ENCODE measurements around the gene VAV3. TPM values are rescaled to one million over a fixed set of nuclear protein-coding genes. Genes with fewer than 3 reads are reported as not detected.

Gene VAV3
- total and polyA plus RNA-seq, 11 donors: 0.57 to 8.3 (median 1.9) TPM

DNA sequence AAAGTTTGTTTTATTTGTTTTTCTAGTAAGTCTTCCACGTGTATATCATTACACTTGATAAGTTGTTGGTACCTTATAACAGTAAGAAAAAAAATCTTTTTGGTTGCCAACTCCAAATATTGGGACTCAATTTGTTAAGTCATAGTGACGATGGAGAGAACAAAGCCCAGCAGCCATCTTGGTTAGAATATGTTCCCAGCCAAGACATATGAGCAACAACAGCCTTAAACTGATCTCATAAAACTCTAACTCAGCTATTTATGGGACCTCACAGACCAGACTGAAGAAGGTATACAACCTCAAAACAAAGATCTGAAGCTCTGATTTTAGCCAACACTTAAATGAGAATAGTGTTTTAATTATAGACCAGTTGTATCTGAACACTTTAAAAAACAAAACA lies 281.3 kb downstream of the VAV3 start:
- Histone ChIP-seq H3K9me3 (no peaks in the 10 kb centered on the region), H3K36me3 (no peaks in the 10 kb centered on the region), H3K27me3 (no peaks in the 10 kb centered on the region), H3K4me1 (no peaks in the 10 kb centered on the region), H3K4me3 (no peak overlapping the region), H3K27ac (peak overlapping the region in 1 of 12 donors; percentile 41)
- WGBS, 4 donors: 89 to 91% (median 90%) methylated on average over 2 of the region's 2 CpGs
- ATAC-seq (no peak), DNase-seq (no peak)
- intact Hi-C loops (cut with DNase I): no loop called here
- TF ChIP-seq POLR2A (IDR thresholded peaks at IDR 0.05) (no peak), CTCF (IDR thresholded peaks at IDR 0.05) (no peak)

DNA sequence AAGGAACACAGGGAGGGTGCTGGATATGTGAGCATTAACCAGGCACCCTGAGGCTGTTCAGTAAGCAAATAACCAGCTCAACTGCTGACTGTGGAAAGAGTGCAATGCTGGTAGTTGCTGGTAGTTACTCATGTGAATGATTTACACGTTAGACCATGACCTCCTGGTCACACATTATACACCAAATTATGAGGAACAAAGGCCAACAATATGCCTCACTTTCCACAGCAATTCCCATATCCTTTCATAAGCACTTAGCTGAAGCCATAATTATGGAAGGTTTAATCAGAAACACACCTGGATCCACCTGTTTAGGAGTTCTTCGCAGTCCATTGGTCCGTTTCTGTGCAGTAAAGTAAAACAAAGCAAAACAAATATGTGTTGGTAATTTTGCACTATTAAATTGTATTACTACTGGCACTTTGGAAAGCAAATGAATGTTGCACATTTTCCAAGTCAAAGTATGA lies 281.8 kb downstream of the VAV3 start:
- H3K27me3 ChIP-seq: no peaks in the 10 kb centered on the region
- H3K9me3 ChIP-seq: no peaks in the 10 kb centered on the region
- 87 to 96% (median 91%) methylated on average over 3 of the region's 3 CpGs for WGBS, 4 donors
- DNase-seq (no peak), ATAC-seq (no peak)
- H3K4me3 ChIP-seq: no peak overlapping the region
- H3K27ac ChIP-seq: peak overlapping the region in 1 of 12 donors; percentile 41
- no peaks in the 10 kb centered on the region for H3K36me3 ChIP-seq
- no peaks in the 10 kb centered on the region for H3K4me1 ChIP-seq
- no peak for TF ChIP-seq POLR2A (IDR thresholded peaks at IDR 0.05)
- no peak for TF ChIP-seq CTCF (IDR thresholded peaks at IDR 0.05)
- intact Hi-C loops (cut with DNase I): no loop called here

- no peaks in the 10 kb centered on the region for H3K4me1 ChIP-seq
- H3K36me3 ChIP-seq: no peaks in the 10 kb centered on the region
- no peaks in the 10 kb centered on the region for H3K27me3 ChIP-seq
- peak overlapping the region in 1 of 12 donors; percentile 41 for H3K27ac ChIP-seq
- DNase-seq: no peak
- no peak for ATAC-seq
- TF ChIP-seq CTCF (IDR thresholded peaks at IDR 0.05) (no peak), POLR2A (IDR thresholded peaks at IDR 0.05) (no peak)
- 76 to 85% (median 77%) methylated on average over 1 of the region's 1 CpG for WGBS, 4 donors
- intact Hi-C loops (cut with DNase I): no loop called here
- no peaks in the 10 kb centered on the region for H3K9me3 ChIP-seq
- no peak overlapping the region for H3K4me3 ChIP-seq
Observed at GRCh38 chr1:107682467-107682866, 282.5 kb downstream of the VAV3 start.

DNA sequence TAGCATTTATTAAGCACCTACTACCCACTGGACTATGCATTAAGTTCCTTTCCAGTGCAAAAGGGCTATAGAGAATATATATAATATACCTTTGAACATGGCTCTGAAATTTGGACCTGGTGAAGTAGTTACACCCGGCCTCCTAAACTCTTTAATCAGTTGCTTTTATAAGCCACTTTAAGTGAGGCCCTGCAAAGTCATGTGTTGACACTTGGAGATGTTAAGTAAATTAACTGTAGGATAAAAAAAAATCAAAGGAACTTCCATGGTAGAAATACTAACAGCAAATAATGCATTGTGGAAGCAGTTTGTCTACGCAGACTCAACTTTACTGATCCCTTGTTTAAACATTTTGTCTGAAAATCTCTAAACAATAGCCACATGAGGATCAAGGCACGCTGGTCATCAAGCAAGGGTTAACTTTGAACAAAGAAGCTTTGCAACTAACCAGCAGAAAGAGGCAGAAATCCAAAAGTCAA lies 283.9 kb downstream of the VAV3 start:
- no peak for ATAC-seq

More for the DNA sequence above, 283.9 kb downstream of the VAV3 start:
- DNase-seq: no peak
- Histone ChIP-seq H3K27ac (no peak overlapping the region), H3K36me3 (no peaks in the 10 kb centered on the region), H3K4me1 (no peaks in the 10 kb centered on the region), H3K27me3 (no peaks in the 10 kb centered on the region), H3K4me3 (no peak overlapping the region), H3K9me3 (no peaks in the 10 kb centered on the region)
- whole genome bisulfite sequencing, 4 donors: 81 to 84% (median 81%) methylated on average over 3 of the region's 3 CpGs
- TF ChIP-seq POLR2A (IDR thresholded peaks at IDR 0.05) (no peak), CTCF (IDR thresholded peaks at IDR 0.05) (no peak)
- intact Hi-C loops (cut with DNase I): no loop called here

All from heart left ventricle (tissue), 16 donors.